HepG2 (cell line): Measurements from ENCODE around the gene RNF38.

Experiments used
- CHD2 ChIP-seq: IDR thresholded peaks from 2 replicates; pipeline ENCODE4 v1.6.1; 2011; ENCODE audit warnings: low read depth, low read length, improper control_type of control experiment
- POLR2AphosphoS5 ChIP-seq: IDR thresholded peaks from 2 replicates; pipeline ENCODE4 v1.6.1; 2012; ENCODE audit warnings: low read depth, low read length
- PRPF4 ChIP-seq: fragments of 200-400 bp; formaldehyde crosslinking; IDR thresholded peaks from 2 replicates; pipeline ENCODE4 v1.6.1; 2016; ENCODE audit warnings: low read length, low read depth; ENCODE audit not compliant: poor library complexity, severe bottlenecking
- TBX3 ChIP-seq: fragments of 450-650 bp; IDR thresholded peaks from 2 replicates; pipeline ENCODE4 v1.6.1; 2017; ENCODE audit warnings: antibody characterized with exemption, mild to moderate bottlenecking, inconsistent platforms, borderline replicate concordance
- ZNF3 ChIP-seq: IDR thresholded peaks from 2 replicates; pipeline ENCODE4 v1.7.0; 2017; ENCODE audit warnings: inconsistent platforms
- ZNF367 ChIP-seq: sonication (generic); formaldehyde crosslinking; IDR thresholded peaks from 2 replicates; pipeline ENCODE4 v1.4.0; 2020; ENCODE audit warnings: missing genetic modification reagents, borderline replicate concordance
- ZNF780A ChIP-seq: sonication (generic); formaldehyde crosslinking; IDR thresholded peaks from 2 replicates; pipeline ENCODE4 v1.8.0; 2022; ENCODE audit warnings: mild to moderate bottlenecking, missing genetic modification reagents, moderate library complexity
- TF ChIP-seq, protein P1 (sequence below): IDR thresholded peaks from 2 replicates; pipeline ENCODE4 v1.6.1; 2012; ENCODE audit warnings: low read length, improper control_type of control experiment
- TF ChIP-seq, protein P2 (sequence below): sonication (generic); formaldehyde crosslinking; IDR thresholded peaks from 2 replicates; pipeline ENCODE4 v1.5.0; 2020; ENCODE audit warnings: mild to moderate bottlenecking, missing genetic modification reagents, moderate library complexity
- TF ChIP-seq, protein P3 (sequence below): sonication (generic); formaldehyde crosslinking; IDR thresholded peaks from 2 replicates; pipeline ENCODE4 v1.5.0; 2020; ENCODE audit warnings: missing genetic modification reagents, mild to moderate bottlenecking, borderline replicate concordance
- TF ChIP-seq, protein P4 (sequence below): IDR thresholded peaks from 2 replicates; pipeline ENCODE4 v1.6.1; 2012; ENCODE audit warnings: inconsistent platforms

DNA sequence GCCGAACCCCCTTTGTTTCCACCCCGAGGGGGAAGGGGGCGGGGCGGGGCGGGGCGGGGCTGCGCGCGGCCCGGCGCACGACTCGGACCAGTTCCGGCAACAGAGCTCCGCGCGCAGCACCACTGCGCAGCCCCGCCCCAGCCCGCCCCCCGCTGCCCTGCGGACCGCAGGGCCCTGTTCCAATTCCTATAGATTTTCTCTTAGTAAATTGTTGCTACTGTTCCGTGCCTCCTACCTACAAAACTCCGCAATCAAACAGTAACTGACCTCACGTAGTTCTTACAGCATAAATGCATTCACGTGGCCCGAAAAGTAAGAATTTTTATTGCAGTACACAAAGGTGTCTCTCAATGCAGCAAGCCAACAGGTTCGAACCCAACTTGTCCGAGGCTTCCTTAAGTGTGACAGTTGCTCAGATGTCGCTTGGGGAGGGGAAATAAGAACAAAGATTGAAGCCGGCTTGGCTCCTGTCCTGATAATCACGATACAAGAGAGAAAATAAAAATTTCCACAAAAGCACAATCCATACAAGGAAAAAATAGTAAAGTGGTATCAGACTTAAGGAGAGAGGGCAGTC is 1.2 kb upstream of the RNF38 start:
- TF ChIP-seq ZNF780A (no peak), CHD2 (no peak), PRPF4 (no peak), TBX3 (no peak), ZNF367 (CRISPR knock-in tag) (no peak), POLR2AphosphoS5 (no peak), ZNF3 (no peak)
- TF ChIP-seq, protein P1, sequence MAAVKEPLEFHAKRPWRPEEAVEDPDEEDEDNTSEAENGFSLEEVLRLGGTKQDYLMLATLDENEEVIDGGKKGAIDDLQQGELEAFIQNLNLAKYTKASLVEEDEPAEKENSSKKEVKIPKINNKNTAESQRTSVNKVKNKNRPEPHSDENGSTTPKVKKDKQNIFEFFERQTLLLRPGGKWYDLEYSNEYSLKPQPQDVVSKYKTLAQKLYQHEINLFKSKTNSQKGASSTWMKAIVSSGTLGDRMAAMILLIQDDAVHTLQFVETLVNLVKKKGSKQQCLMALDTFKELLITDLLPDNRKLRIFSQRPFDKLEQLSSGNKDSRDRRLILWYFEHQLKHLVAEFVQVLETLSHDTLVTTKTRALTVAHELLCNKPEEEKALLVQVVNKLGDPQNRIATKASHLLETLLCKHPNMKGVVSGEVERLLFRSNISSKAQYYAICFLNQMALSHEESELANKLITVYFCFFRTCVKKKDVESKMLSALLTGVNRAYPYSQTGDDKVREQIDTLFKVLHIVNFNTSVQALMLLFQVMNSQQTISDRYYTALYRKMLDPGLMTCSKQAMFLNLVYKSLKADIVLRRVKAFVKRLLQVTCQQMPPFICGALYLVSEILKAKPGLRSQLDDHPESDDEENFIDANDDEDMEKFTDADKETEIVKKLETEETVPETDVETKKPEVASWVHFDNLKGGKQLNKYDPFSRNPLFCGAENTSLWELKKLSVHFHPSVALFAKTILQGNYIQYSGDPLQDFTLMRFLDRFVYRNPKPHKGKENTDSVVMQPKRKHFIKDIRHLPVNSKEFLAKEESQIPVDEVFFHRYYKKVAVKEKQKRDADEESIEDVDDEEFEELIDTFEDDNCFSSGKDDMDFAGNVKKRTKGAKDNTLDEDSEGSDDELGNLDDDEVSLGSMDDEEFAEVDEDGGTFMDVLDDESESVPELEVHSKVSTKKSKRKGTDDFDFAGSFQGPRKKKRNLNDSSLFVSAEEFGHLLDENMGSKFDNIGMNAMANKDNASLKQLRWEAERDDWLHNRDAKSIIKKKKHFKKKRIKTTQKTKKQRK, result no peak
- TF ChIP-seq, protein P2, sequence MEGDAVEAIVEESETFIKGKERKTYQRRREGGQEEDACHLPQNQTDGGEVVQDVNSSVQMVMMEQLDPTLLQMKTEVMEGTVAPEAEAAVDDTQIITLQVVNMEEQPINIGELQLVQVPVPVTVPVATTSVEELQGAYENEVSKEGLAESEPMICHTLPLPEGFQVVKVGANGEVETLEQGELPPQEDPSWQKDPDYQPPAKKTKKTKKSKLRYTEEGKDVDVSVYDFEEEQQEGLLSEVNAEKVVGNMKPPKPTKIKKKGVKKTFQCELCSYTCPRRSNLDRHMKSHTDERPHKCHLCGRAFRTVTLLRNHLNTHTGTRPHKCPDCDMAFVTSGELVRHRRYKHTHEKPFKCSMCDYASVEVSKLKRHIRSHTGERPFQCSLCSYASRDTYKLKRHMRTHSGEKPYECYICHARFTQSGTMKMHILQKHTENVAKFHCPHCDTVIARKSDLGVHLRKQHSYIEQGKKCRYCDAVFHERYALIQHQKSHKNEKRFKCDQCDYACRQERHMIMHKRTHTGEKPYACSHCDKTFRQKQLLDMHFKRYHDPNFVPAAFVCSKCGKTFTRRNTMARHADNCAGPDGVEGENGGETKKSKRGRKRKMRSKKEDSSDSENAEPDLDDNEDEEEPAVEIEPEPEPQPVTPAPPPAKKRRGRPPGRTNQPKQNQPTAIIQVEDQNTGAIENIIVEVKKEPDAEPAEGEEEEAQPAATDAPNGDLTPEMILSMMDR, result no peak; the same call in 1 of the 2 replicates
- TF ChIP-seq, protein P3, sequence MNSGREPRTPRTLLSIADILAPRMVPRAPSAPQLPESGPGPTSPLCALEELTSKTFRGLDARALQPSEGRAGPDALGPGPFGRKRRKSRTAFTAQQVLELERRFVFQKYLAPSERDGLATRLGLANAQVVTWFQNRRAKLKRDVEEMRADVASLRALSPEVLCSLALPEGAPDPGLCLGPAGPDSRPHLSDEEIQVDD (CRISPR knock-in tag), result no peak
- TF ChIP-seq, protein P4, sequence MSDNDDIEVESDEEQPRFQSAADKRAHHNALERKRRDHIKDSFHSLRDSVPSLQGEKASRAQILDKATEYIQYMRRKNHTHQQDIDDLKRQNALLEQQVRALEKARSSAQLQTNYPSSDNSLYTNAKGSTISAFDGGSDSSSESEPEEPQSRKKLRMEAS, result no peak
